GM06990 (cell line): ENCODE data around the gene VIPR1.
A peak's percentile ranks its signal among the peaks of the same experiment; 100 is the strongest.
"Not testable (repeated sequence)": the region's sequence is repeated elsewhere in the genome, so short reads cannot be mapped to it uniquely, and the experiment has no call there.

Experiments
- DNase-seq: peaks from one replicate; pipeline ENCODE4 v3.0.0-alpha.2; 2011; ENCODE audit not compliant: insufficient read length; ENCODE audit errors: extremely low read depth
- H3K27me3 ChIP-seq: replicated peaks from 2 replicates; pipeline ENCODE4 v1.6.0; 2011; ENCODE audit warnings: low read length; ENCODE audit not compliant: control insufficient read depth, insufficient read depth
- H3K36me3 ChIP-seq: 2 replicates; pipeline ENCODE4 v1.5.1; 2011; ENCODE audit warnings: low read length; ENCODE audit not compliant: control insufficient read depth, insufficient read depth
- H3K4me3 ChIP-seq: replicated peaks from 2 replicates; pipeline ENCODE4 v1.5.1; 2011; ENCODE audit warnings: low read depth, mild to moderate bottlenecking, control low read depth, low read length
- CTCF ChIP-seq: IDR thresholded peaks from 2 replicates; pipeline ENCODE4 v1.5.1; 2011; ENCODE audit warnings: low read length, control low read depth, mild to moderate bottlenecking, inconsistent platforms; ENCODE audit not compliant: insufficient read depth, poor library complexity, severe bottlenecking

Gene VIPR1

GRCh38 chr3:42547401-42547945 lies 45.0 kb downstream of the VIPR1 start:
- Histone ChIP-seq H3K4me3 (no peak overlapping the region), H3K27me3 (no peaks in the 10 kb centered on the region), H3K36me3 (peaks cover 8% of the 10 kb centered on the region)
- DNase-seq: peak; percentile 32
- TF ChIP-seq CTCF: peak; percentile 98

- no peak for DNase-seq
- Histone ChIP-seq H3K36me3 (peaks cover 13% of the 10 kb centered on the region), H3K27me3 (no peaks in the 10 kb centered on the region), H3K4me3 (no peak overlapping the region)
- no peak for TF ChIP-seq CTCF
These were observed 46.7 kb downstream of the VIPR1 start for GRCh38 chr3:42549131-42549530.

GRCh38 chr3:42550250-42550649 lies 47.8 kb downstream of the VIPR1 start:
- Histone ChIP-seq H3K36me3 (peaks cover 13% of the 10 kb centered on the region), H3K4me3 (no peak overlapping the region), H3K27me3 (no peaks in the 10 kb centered on the region)
- no peak for DNase-seq
- TF ChIP-seq CTCF: no peak

GRCh38 chr3:42552830-42553229 lies 50.4 kb downstream of the VIPR1 start:
- no peak for TF ChIP-seq CTCF
- H3K27me3 ChIP-seq: no peaks in the 10 kb centered on the region
- peaks cover 13% of the 10 kb centered on the region for H3K36me3 ChIP-seq
- no peak for DNase-seq
- no peak overlapping the region for H3K4me3 ChIP-seq

GRCh38 chr3:42556089-42556632 lies 53.7 kb downstream of the VIPR1 start:
- TF ChIP-seq CTCF: no peak
- H3K36me3 ChIP-seq: peaks cover 13% of the 10 kb centered on the region
- no peak for DNase-seq
- no peaks in the 10 kb centered on the region for H3K27me3 ChIP-seq
- H3K4me3 ChIP-seq: no peak overlapping the region

GRCh38 chr3:42556817-42557216 lies 54.4 kb downstream of the VIPR1 start:
- H3K4me3 ChIP-seq, DNase-seq, H3K27me3 ChIP-seq: not testable (repeated sequence)
- peaks cover 13% of the 10 kb centered on the region for H3K36me3 ChIP-seq
